Activated naive CD4-positive, alpha-beta T cell treated with anti-CD3 and anti-CD28 coated beads for 36 hours (primary cell): ENCODE measurements around the gene RASA3. TPM values are rescaled to one million over a fixed set of nuclear protein-coding genes. Genes with fewer than 3 reads are reported as not detected.
A peak's percentile ranks its signal among the peaks of the same experiment; 100 is the strongest.

ENCODE experiments used
- CTCF ChIA-PET: fragments of 350-600 bp; sonication (Branson Sonifier 250); formaldehyde crosslinking; loops from one replicate; lab custom pipeline; 2021; ENCODE audit warnings: antibody characterized with exemption; lab: Charles Lee
- DNase-seq: peaks from one replicate; pipeline ENCODE4 v3.0.0-alpha.2; 2020
- H3K27ac Mint-ChIP-seq: one replicate; pipeline ENCODE4 v1.8.0; 2021; ENCODE audit warnings: mild to moderate bottlenecking, mixed read lengths
- H3K27me3 Mint-ChIP-seq: one replicate; pipeline ENCODE4 v1.8.0; 2021; ENCODE audit warnings: low read depth, mixed read lengths
- H3K36me3 Mint-ChIP-seq: one replicate; pipeline ENCODE4 v1.8.0; 2021; ENCODE audit warnings: low read depth, mixed read lengths
- H3K4me1 Mint-ChIP-seq: one replicate; pipeline ENCODE4 v1.8.0; 2021; ENCODE audit warnings: low read depth, mixed read lengths
- H3K4me3 Mint-ChIP-seq: one replicate; pipeline ENCODE4 v1.8.0; 2021; ENCODE audit warnings: mild to moderate bottlenecking, moderate library complexity, mixed read lengths
- H3K9me3 Mint-ChIP-seq: one replicate; pipeline ENCODE4 v1.8.0; 2021; ENCODE audit warnings: mixed read lengths
- intact Hi-C: fragments of 100-400 bp; cut with micrococcal nuclease; formaldehyde crosslinking; loops from one replicate; pipeline ENCODE4 v1.15.1; 2023
- total RNA-seq, 2 experiments: library from RNA; stranded (reverse); gene quantifications; one replicate each; pipeline ENCODE4 v1.2.3, GENCODE V29; 2021

The RASA3 gene
- total RNA-seq, 2 experiments from 2014 or later, result 48.3 to 48.8 TPM

- no peak overlapping the region for H3K4me3 Mint-ChIP-seq
- H3K27me3 Mint-ChIP-seq, result no peaks in the 10 kb centered on the region
- H3K4me1 Mint-ChIP-seq, result peaks cover 70% of the 10 kb centered on the region
- CTCF ChIA-PET, result no interaction called here
- intact Hi-C loops, result loop anchor here (10.0 kb wide), 1 partner anchor 858 kb away; the partner anchor contains the start of genes CUL4A and PCID2
- peak overlapping the region; percentile 30 for H3K27ac Mint-ChIP-seq
- no peak for DNase-seq
- H3K36me3 Mint-ChIP-seq, result peaks cover 10% of the 10 kb centered on the region
- no peaks in the 10 kb centered on the region for H3K9me3 Mint-ChIP-seq
These were observed 69.7 kb downstream of the RASA3 start for GRCh38 chr13:114062754-114063153.

- H3K27me3 Mint-ChIP-seq, result no peaks in the 10 kb centered on the region
- no peak for DNase-seq
- H3K27ac Mint-ChIP-seq, result peak overlapping the region; percentile 30
- peaks cover 10% of the 10 kb centered on the region for H3K36me3 Mint-ChIP-seq
- H3K4me3 Mint-ChIP-seq, result no peak overlapping the region
- intact Hi-C loops, result loop anchor here (10.0 kb wide), 1 partner anchor 858 kb away; the partner anchor contains the start of genes CUL4A and PCID2
- H3K9me3 Mint-ChIP-seq, result no peaks in the 10 kb centered on the region
- CTCF ChIA-PET, result no interaction called here
- peaks cover 70% of the 10 kb centered on the region for H3K4me1 Mint-ChIP-seq
These were observed 70.1 kb downstream of the RASA3 start for GRCh38 chr13:114062341-114062740.

- CTCF ChIA-PET, result no interaction called here
- Mint-ChIP-seq H3K27me3 (no peaks in the 10 kb centered on the region), H3K4me1 (peaks cover 70% of the 10 kb centered on the region), H3K4me3 (no peak overlapping the region), H3K36me3 (peaks cover 10% of the 10 kb centered on the region), H3K9me3 (no peaks in the 10 kb centered on the region), H3K27ac (no peak overlapping the region)
- no peak for DNase-seq
- intact Hi-C loops, result loop anchor here (10.0 kb wide), 1 partner anchor 857 kb away; the partner anchor contains the start of genes CUL4A and PCID2
These were observed 70.7 kb downstream of the RASA3 start for GRCh38 chr13:114061744-114062143.

GRCh38 chr13:114061047-114061446 is 71.4 kb downstream of the RASA3 start:
- intact Hi-C loops, result loop anchor here (10.0 kb wide), 1 partner anchor 856 kb away; the partner anchor contains the start of genes CUL4A and PCID2
- Mint-ChIP-seq H3K36me3 (peaks cover 14% of the 10 kb centered on the region), H3K27ac (no peak overlapping the region), H3K9me3 (no peaks in the 10 kb centered on the region), H3K4me3 (no peak overlapping the region), H3K27me3 (no peaks in the 10 kb centered on the region), H3K4me1 (peaks cover 65% of the 10 kb centered on the region)
- DNase-seq, result no peak
- CTCF ChIA-PET, result no interaction called here

GRCh38 chr13:114059946-114060860 is 72.2 kb downstream of the RASA3 start:
- peaks cover 15% of the 10 kb centered on the region for H3K36me3 Mint-ChIP-seq
- H3K4me1 Mint-ChIP-seq, result peaks cover 58% of the 10 kb centered on the region
- no peak overlapping the region for H3K4me3 Mint-ChIP-seq
- no peak for DNase-seq
- intact Hi-C loops, result loop anchor here (10.0 kb wide), 1 partner anchor 855 kb away; the partner anchor contains the start of genes CUL4A and PCID2
- H3K9me3 Mint-ChIP-seq, result no peaks in the 10 kb centered on the region
- H3K27ac Mint-ChIP-seq, result peak overlapping the region; percentile 81
- H3K27me3 Mint-ChIP-seq, result no peaks in the 10 kb centered on the region
- CTCF ChIA-PET, result interaction anchor here (0.5 kb wide), 1 partner anchor 786 kb away, joined by 3 read pairs; no protein-coding TSS in a partner anchor

- CTCF ChIA-PET, result no interaction called here
- H3K4me1 Mint-ChIP-seq, result peaks cover 54% of the 10 kb centered on the region
- no peaks in the 10 kb centered on the region for H3K9me3 Mint-ChIP-seq
- intact Hi-C loops, result no loop called here
- peak overlapping the region; percentile 81 for H3K27ac Mint-ChIP-seq
- peaks cover 15% of the 10 kb centered on the region for H3K36me3 Mint-ChIP-seq
- no peak overlapping the region for H3K4me3 Mint-ChIP-seq
- DNase-seq, result no peak
- no peaks in the 10 kb centered on the region for H3K27me3 Mint-ChIP-seq
These were observed 73.0 kb downstream of the RASA3 start for GRCh38 chr13:114059428-114059827.

GRCh38 chr13:114058051-114058867 is 74.2 kb downstream of the RASA3 start:
- H3K4me1 Mint-ChIP-seq, result peaks cover 51% of the 10 kb centered on the region
- CTCF ChIA-PET, result interaction anchor here (0.9 kb wide), 1 partner anchor 12 kb away, joined by 3 read pairs; no protein-coding TSS in a partner anchor
- peak overlapping the region; percentile 41 for H3K27ac Mint-ChIP-seq
- no peak for DNase-seq
- peaks cover 16% of the 10 kb centered on the region for H3K36me3 Mint-ChIP-seq
- no peaks in the 10 kb centered on the region for H3K27me3 Mint-ChIP-seq
- intact Hi-C loops, result no loop called here
- H3K9me3 Mint-ChIP-seq, result no peaks in the 10 kb centered on the region
- H3K4me3 Mint-ChIP-seq, result no peak overlapping the region

- Mint-ChIP-seq H3K4me1 (peaks cover 52% of the 10 kb centered on the region), H3K9me3 (no peaks in the 10 kb centered on the region), H3K27me3 (no peaks in the 10 kb centered on the region), H3K27ac (peak overlapping the region; percentile 46), H3K36me3 (peaks cover 17% of the 10 kb centered on the region), H3K4me3 (no peak overlapping the region)
- CTCF ChIA-PET, result interaction anchor here (1.0 kb wide), 1 partner anchor 170 kb away, joined by 3 read pairs; no protein-coding TSS in a partner anchor
- DNase-seq, result no peak
- intact Hi-C loops, result no loop called here
These were observed 75.0 kb downstream of the RASA3 start for GRCh38 chr13:114057166-114058050.

GRCh38 chr13:114056205-114057013 is 76.0 kb downstream of the RASA3 start:
- no peak for DNase-seq
- CTCF ChIA-PET, result interaction anchor here (1.0 kb wide), 1 partner anchor 171 kb away, joined by 3 read pairs; no protein-coding TSS in a partner anchor
- no peak overlapping the region for H3K4me3 Mint-ChIP-seq
- H3K9me3 Mint-ChIP-seq, result no peaks in the 10 kb centered on the region
- H3K36me3 Mint-ChIP-seq, result peaks cover 17% of the 10 kb centered on the region
- H3K27ac Mint-ChIP-seq, result peak overlapping the region; percentile 71
- H3K27me3 Mint-ChIP-seq, result no peaks in the 10 kb centered on the region
- H3K4me1 Mint-ChIP-seq, result peaks cover 50% of the 10 kb centered on the region
- intact Hi-C loops, result no loop called here

GRCh38 chr13:114055766-114056165 is 76.7 kb downstream of the RASA3 start:
- DNase-seq, result no peak
- intact Hi-C loops, result no loop called here
- Mint-ChIP-seq H3K9me3 (no peaks in the 10 kb centered on the region), H3K36me3 (peaks cover 17% of the 10 kb centered on the region), H3K27ac (peak overlapping the region; percentile 71), H3K4me3 (no peak overlapping the region), H3K4me1 (peaks cover 50% of the 10 kb centered on the region), H3K27me3 (no peaks in the 10 kb centered on the region)
- CTCF ChIA-PET, result no interaction called here
